Measurements from ENCODE around the gene KLHL11. TPM values are rescaled to one million over a fixed set of nuclear protein-coding genes. Genes with fewer than 3 reads are reported as not detected.

The KLHL11 gene
- total RNA-seq, 2 experiments from 2014 or later: 12.3 to 13.2 TPM

GRCh38 chr17:41905172-41905571 is 39.9 kb upstream of the KLHL11 start:
- peak; percentile 15 for ATAC-seq
- peaks cover 60% of the 10 kb centered on the region for H3K36me3 Mint-ChIP-seq (ENCODE audit: low read depth)
- H3K4me1 Mint-ChIP-seq (ENCODE audit: low read depth): no peaks in the 10 kb centered on the region

GRCh38 chr17:41904242-41904841 is 39.1 kb upstream of the KLHL11 start:
- Mint-ChIP-seq H3K27ac (peak overlapping the region; percentile 2), H3K27me3 (ENCODE audit: low read depth) (no peaks in the 10 kb centered on the region), H3K36me3 (ENCODE audit: low read depth) (peaks cover 54% of the 10 kb centered on the region), H3K9me3 (ENCODE audit: insufficient read depth) (no peaks in the 10 kb centered on the region), H3K4me3 (no peak overlapping the region), H3K4me1 (ENCODE audit: low read depth) (no peaks in the 10 kb centered on the region)
- ATAC-seq (no peak), DNase-seq (no peak)
- ChIA-PET CTCF (no interaction called here), POLR2A (no interaction called here)

More at GRCh38 chr17:41905172-41905571, 39.9 kb upstream of the KLHL11 start:
- CTCF ChIA-PET: no interaction called here
- H3K9me3 Mint-ChIP-seq (ENCODE audit: insufficient read depth): no peaks in the 10 kb centered on the region
- POLR2A ChIA-PET: interaction anchor here (1.2 kb wide), 1 partner anchor 40 kb away, joined by 3 read pairs; the partner anchor contains the start of gene KLHL11
- DNase-seq: no peak
- no peak overlapping the region for H3K4me3 Mint-ChIP-seq
- H3K27ac Mint-ChIP-seq: no peak overlapping the region
- H3K27me3 Mint-ChIP-seq (ENCODE audit: low read depth): no peaks in the 10 kb centered on the region

- H3K4me1 Mint-ChIP-seq (ENCODE audit: low read depth): no peaks in the 10 kb centered on the region
- no peaks in the 10 kb centered on the region for H3K27me3 Mint-ChIP-seq (ENCODE audit: low read depth)
- peaks cover 60% of the 10 kb centered on the region for H3K36me3 Mint-ChIP-seq (ENCODE audit: low read depth)
- DNase-seq (no peak), ATAC-seq (no peak)
- H3K9me3 Mint-ChIP-seq (ENCODE audit: insufficient read depth): no peaks in the 10 kb centered on the region
- CTCF ChIA-PET: no interaction called here
- H3K27ac Mint-ChIP-seq: no peak overlapping the region
- POLR2A ChIA-PET: no interaction called here
- H3K4me3 Mint-ChIP-seq: no peak overlapping the region
These were observed 36.4 kb upstream of the KLHL11 start for GRCh38 chr17:41901646-41902045.

DNA sequence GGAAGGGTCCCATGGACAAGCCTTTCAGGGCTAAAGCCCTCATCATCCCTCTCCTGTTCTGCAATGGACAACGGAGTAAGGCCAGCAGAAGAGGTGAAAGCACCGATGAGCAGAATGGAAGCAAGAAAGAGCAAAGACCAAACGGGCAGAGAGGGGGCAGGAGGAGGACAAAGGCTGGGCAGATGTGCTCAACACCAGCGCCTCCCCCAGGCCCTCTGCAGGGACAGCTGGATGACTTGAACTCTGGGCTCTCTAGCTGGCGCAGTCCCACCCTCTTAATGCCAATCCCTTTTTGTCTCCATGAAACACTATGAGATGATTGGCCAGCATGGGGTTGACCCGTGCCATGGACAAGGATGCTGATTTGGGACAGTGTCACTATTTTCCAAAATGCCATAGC is 31.5 kb upstream of the KLHL11 start:
- no peak overlapping the region for H3K4me3 Mint-ChIP-seq
- H3K27ac Mint-ChIP-seq: no peak overlapping the region
- no peaks in the 10 kb centered on the region for H3K9me3 Mint-ChIP-seq (ENCODE audit: insufficient read depth)
- ChIA-PET CTCF (no interaction called here), POLR2A (no interaction called here)
- peaks cover 69% of the 10 kb centered on the region for H3K36me3 Mint-ChIP-seq (ENCODE audit: low read depth)
- no peak for ATAC-seq
- DNase-seq: no peak
- H3K4me1 Mint-ChIP-seq (ENCODE audit: low read depth): no peaks in the 10 kb centered on the region
- H3K27me3 Mint-ChIP-seq (ENCODE audit: low read depth): no peaks in the 10 kb centered on the region

DNA sequence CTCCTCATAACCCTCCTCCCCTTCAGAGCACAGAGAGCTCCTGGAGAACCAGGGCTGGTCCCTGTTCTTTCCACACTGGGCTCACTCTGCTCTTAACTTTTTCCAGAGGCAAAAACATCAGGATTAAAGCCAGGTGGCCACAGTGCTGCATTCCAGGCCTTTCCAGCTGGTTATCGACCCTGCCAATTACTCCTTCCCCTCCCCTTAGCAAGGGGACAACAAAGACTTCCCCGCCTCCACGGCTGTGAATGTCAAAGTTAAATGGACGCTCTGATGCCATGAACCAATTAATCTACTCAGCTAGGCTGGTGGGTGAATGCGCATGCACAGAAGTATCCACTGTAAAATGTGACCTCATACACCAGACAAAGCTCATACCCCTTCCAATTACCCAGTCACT is 30.4 kb upstream of the KLHL11 start:
- Mint-ChIP-seq H3K36me3 (ENCODE audit: low read depth) (peaks cover 61% of the 10 kb centered on the region), H3K9me3 (ENCODE audit: insufficient read depth) (no peaks in the 10 kb centered on the region), H3K27ac (no peak overlapping the region), H3K27me3 (ENCODE audit: low read depth) (no peaks in the 10 kb centered on the region), H3K4me1 (ENCODE audit: low read depth) (no peaks in the 10 kb centered on the region), H3K4me3 (no peak overlapping the region)
- ATAC-seq (no peak), DNase-seq (no peak)
- POLR2A ChIA-PET: no interaction called here
- CTCF ChIA-PET: no interaction called here

GRCh38 chr17:41894791-41895331 is 29.6 kb upstream of the KLHL11 start:
- H3K9me3 Mint-ChIP-seq (ENCODE audit: insufficient read depth): no peaks in the 10 kb centered on the region
- H3K27ac Mint-ChIP-seq: peak overlapping the region; percentile 33
- DNase-seq (no peak), ATAC-seq (no peak)
- no peaks in the 10 kb centered on the region for H3K4me1 Mint-ChIP-seq (ENCODE audit: low read depth)
- H3K4me3 Mint-ChIP-seq: no peak overlapping the region
- peaks cover 62% of the 10 kb centered on the region for H3K36me3 Mint-ChIP-seq (ENCODE audit: low read depth)
- no peaks in the 10 kb centered on the region for H3K27me3 Mint-ChIP-seq (ENCODE audit: low read depth)
- CTCF ChIA-PET: no interaction called here
- POLR2A ChIA-PET: interaction anchor here (0.5 to 0.6 kb wide), 2 partner anchors 259 to 340 kb away, joined by 3 read pairs; no protein-coding TSS in a partner anchor

GRCh38 chr17:41893384-41893783 is 28.2 kb upstream of the KLHL11 start:
- no peaks in the 10 kb centered on the region for H3K4me1 Mint-ChIP-seq (ENCODE audit: low read depth)
- H3K27me3 Mint-ChIP-seq (ENCODE audit: low read depth): no peaks in the 10 kb centered on the region
- H3K9me3 Mint-ChIP-seq (ENCODE audit: insufficient read depth): no peaks in the 10 kb centered on the region
- no peak overlapping the region for H3K27ac Mint-ChIP-seq
- DNase-seq: no peak
- peaks cover 59% of the 10 kb centered on the region for H3K36me3 Mint-ChIP-seq (ENCODE audit: low read depth)
- ChIA-PET POLR2A (no interaction called here), CTCF (interaction anchor here (0.6 kb wide), 1 partner anchor 38 kb away, joined by 4 read pairs; no protein-coding TSS in a partner anchor)
- ATAC-seq: no peak
- H3K4me3 Mint-ChIP-seq: no peak overlapping the region

DNA sequence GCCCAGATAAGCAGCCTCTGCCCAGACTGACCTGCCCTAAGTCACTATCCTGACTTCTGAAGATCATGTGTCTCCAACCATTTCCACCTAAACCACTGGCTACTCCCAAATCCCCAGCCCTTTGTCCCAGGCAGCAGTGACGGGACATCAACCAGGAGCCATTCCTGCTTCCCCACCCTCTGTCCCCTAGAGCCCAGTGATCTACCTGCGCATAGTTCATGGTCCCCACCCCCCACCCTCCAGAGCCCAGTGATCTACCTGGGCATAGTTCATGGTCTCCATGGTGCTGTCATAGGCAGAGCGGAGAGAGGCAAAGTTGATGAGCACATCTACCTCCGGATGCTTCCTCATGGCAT is 26.8 kb upstream of the KLHL11 start:
- no peak overlapping the region for H3K4me3 Mint-ChIP-seq
- H3K4me1 Mint-ChIP-seq (ENCODE audit: low read depth): no peaks in the 10 kb centered on the region
- no peak for DNase-seq
- no peaks in the 10 kb centered on the region for H3K27me3 Mint-ChIP-seq (ENCODE audit: low read depth)
- ATAC-seq: no peak
- H3K36me3 Mint-ChIP-seq (ENCODE audit: low read depth): peaks cover 61% of the 10 kb centered on the region
- ChIA-PET POLR2A (interaction anchor here (0.7 kb wide), 1 partner anchor 85 kb away, joined by 3 read pairs; no protein-coding TSS in a partner anchor), CTCF (no interaction called here)
- no peak overlapping the region for H3K27ac Mint-ChIP-seq
- H3K9me3 Mint-ChIP-seq (ENCODE audit: insufficient read depth): no peaks in the 10 kb centered on the region

GRCh38 chr17:41891135-41892020 is 26.2 kb upstream of the KLHL11 start:
- no peaks in the 10 kb centered on the region for H3K9me3 Mint-ChIP-seq (ENCODE audit: insufficient read depth)
- no peaks in the 10 kb centered on the region for H3K27me3 Mint-ChIP-seq (ENCODE audit: low read depth)
- H3K36me3 Mint-ChIP-seq (ENCODE audit: low read depth): peaks cover 56% of the 10 kb centered on the region
- no peak overlapping the region for H3K27ac Mint-ChIP-seq
- ChIA-PET CTCF (interaction anchor here (0.6 kb wide), 1 partner anchor 34 kb away, joined by 3 read pairs; no protein-coding TSS in a partner anchor), POLR2A (interaction anchor here (0.6 to 0.9 kb wide), 3 partner anchors 21 to 85 kb away, joined by 3 to 4 read pairs (median 3); no protein-coding TSS in a partner anchor)
- H3K4me3 Mint-ChIP-seq: no peak overlapping the region
- DNase-seq (no peak), ATAC-seq (no peak)
- H3K4me1 Mint-ChIP-seq (ENCODE audit: low read depth): no peaks in the 10 kb centered on the region

GRCh38 chr17:41888332-41888965 is 23.2 kb upstream of the KLHL11 start:
- H3K4me3 Mint-ChIP-seq: no peak overlapping the region
- CTCF ChIA-PET: no interaction called here
- no peaks in the 10 kb centered on the region for H3K4me1 Mint-ChIP-seq (ENCODE audit: low read depth)
- H3K9me3 Mint-ChIP-seq (ENCODE audit: insufficient read depth): no peaks in the 10 kb centered on the region
- DNase-seq (no peak), ATAC-seq (no peak)
- H3K36me3 Mint-ChIP-seq (ENCODE audit: low read depth): peaks cover 57% of the 10 kb centered on the region
- POLR2A ChIA-PET: no interaction called here
- no peaks in the 10 kb centered on the region for H3K27me3 Mint-ChIP-seq (ENCODE audit: low read depth)
- no peak overlapping the region for H3K27ac Mint-ChIP-seq

GRCh38 chr17:41885733-41886132 is 20.5 kb upstream of the KLHL11 start:
- Mint-ChIP-seq H3K27ac (no peak overlapping the region), H3K9me3 (ENCODE audit: insufficient read depth) (no peaks in the 10 kb centered on the region), H3K27me3 (ENCODE audit: low read depth) (no peaks in the 10 kb centered on the region), H3K4me3 (no peak overlapping the region), H3K4me1 (ENCODE audit: low read depth) (no peaks in the 10 kb centered on the region), H3K36me3 (ENCODE audit: low read depth) (peaks cover 56% of the 10 kb centered on the region)
- DNase-seq (no peak), ATAC-seq (no peak)
- ChIA-PET CTCF (interaction anchor here (1.1 kb wide), 1 partner anchor 149 kb away, joined by 3 read pairs; no protein-coding TSS in a partner anchor), POLR2A (no interaction called here)

- Mint-ChIP-seq H3K36me3 (ENCODE audit: low read depth) (peaks cover 63% of the 10 kb centered on the region), H3K4me1 (ENCODE audit: low read depth) (no peaks in the 10 kb centered on the region), H3K9me3 (ENCODE audit: insufficient read depth) (no peaks in the 10 kb centered on the region), H3K4me3 (no peak overlapping the region), H3K27me3 (ENCODE audit: low read depth) (no peaks in the 10 kb centered on the region), H3K27ac (no peak overlapping the region)
- no peak for ATAC-seq
- POLR2A ChIA-PET: interaction anchor here (0.7 kb wide), 1 partner anchor 19 kb away, joined by 3 read pairs; no protein-coding TSS in a partner anchor
- CTCF ChIA-PET: no interaction called here
- DNase-seq: no peak
These were observed 17.5 kb upstream of the KLHL11 start for GRCh38 chr17:41882756-41883155.
